ENCODE results near the gene TRIM8.

- TF ChIP-seq CTCF (IDR thresholded peaks at IDR 0.05; ENCODE audit: extremely low read depth in 1 of 2, insufficient read depth in 1 of 2, low read depth in 1 of 2, low read length in 2 of 2), result no peak
- no peak for TF ChIP-seq MAX (IDR thresholded peaks at IDR 0.05; ENCODE audit: insufficient read depth, insufficient read length)
- peak; percentile 24 for TF ChIP-seq POLR2AphosphoS5 (IDR thresholded peaks at IDR 0.05; ENCODE audit: insufficient read depth, low read depth, low read length)
Measured at GRCh38 chr10:102616066-102616770, 28.1 kb upstream of the TRIM8 start.

All from endothelial cell of umbilical vein (primary cell).